DND-41 (cell line): ENCODE data around the gene MROH2A.

Experiments
- EZH2 ChIP-seq: IDR thresholded peaks from 3 replicates; pipeline ENCODE4 v1.6.1; 2012; ENCODE audit warnings: borderline replicate concordance, low read depth, mild to moderate bottlenecking, moderate library complexity, low read length, inconsistent platforms; ENCODE audit not compliant: severe bottlenecking
- TF ChIP-seq, protein P1 (sequence below): IDR thresholded peaks from 2 replicates; pipeline ENCODE4 v1.5.1; 2012; ENCODE audit warnings: borderline replicate concordance, low read length, moderate library complexity, mild to moderate bottlenecking; ENCODE audit not compliant: poor library complexity, severe bottlenecking; ENCODE audit errors: extremely low read depth

DNA sequence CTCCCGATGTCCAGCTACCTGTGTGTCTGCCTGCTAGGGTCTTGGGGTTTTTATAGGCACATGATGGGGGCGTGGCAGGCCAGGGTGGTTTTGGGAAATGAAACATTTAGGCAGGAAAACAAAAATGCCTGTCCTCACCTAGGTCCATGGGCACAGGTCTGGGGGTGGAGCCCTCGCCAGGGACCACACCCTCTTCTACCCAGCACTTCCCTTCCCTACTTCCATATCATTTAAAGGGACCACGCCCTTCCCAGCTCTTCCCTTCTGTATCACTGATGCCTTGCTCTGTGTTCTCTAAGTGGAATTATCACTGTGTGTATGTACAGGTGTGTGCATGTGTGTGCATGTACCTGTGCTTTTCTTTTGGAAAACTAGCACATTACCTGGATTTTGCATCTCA lies 11.7 kb upstream of the MROH2A start:
- TF ChIP-seq, protein P1, sequence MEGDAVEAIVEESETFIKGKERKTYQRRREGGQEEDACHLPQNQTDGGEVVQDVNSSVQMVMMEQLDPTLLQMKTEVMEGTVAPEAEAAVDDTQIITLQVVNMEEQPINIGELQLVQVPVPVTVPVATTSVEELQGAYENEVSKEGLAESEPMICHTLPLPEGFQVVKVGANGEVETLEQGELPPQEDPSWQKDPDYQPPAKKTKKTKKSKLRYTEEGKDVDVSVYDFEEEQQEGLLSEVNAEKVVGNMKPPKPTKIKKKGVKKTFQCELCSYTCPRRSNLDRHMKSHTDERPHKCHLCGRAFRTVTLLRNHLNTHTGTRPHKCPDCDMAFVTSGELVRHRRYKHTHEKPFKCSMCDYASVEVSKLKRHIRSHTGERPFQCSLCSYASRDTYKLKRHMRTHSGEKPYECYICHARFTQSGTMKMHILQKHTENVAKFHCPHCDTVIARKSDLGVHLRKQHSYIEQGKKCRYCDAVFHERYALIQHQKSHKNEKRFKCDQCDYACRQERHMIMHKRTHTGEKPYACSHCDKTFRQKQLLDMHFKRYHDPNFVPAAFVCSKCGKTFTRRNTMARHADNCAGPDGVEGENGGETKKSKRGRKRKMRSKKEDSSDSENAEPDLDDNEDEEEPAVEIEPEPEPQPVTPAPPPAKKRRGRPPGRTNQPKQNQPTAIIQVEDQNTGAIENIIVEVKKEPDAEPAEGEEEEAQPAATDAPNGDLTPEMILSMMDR = no peak
- TF ChIP-seq EZH2 = no peak
